MM.1S (cell line): ENCODE results near the gene XYLT1.

ENCODE experiments used
- CTCF ChIP-seq: fragments of 300-600 bp; sonication (generic); IDR thresholded peaks from 2 replicates; pipeline ENCODE4 v1.5.1; 2016; ENCODE audit warnings: antibody characterized with exemption, low read length, mixed read lengths
- EZH2 ChIP-seq: fragments of 300-600 bp; sonication (generic); optimal IDR thresholded peaks from 2 replicates; pipeline ENCODE3; 2017; ENCODE audit warnings: low read depth, mild to moderate bottlenecking, antibody characterized with exemption, low read length, mixed read lengths
- EZH2phosphoT487 ChIP-seq: fragments of 300-600 bp; sonication (generic); IDR thresholded peaks from 2 replicates; pipeline ENCODE4 v1.6.1; 2018; ENCODE audit warnings: antibody characterized with exemption, low read length

- TF ChIP-seq CTCF (no peak), EZH2 (no peak), EZH2phosphoT487 (no peak)
These were observed 200.1 kb downstream of the XYLT1 start for GRCh38 chr16:17270683-17271109.
